Measurements from ENCODE around the gene KHDC4. TPM values are rescaled to one million over a fixed set of nuclear protein-coding genes. Genes with fewer than 3 reads are reported as not detected.

Gene KHDC4
- total and polyA plus RNA-seq, 2 of the 13 experiments (the other 11 are each of a cell fraction or from before 2014, with no cell fraction given), result 33.5 to 92.0 TPM

- TF ChIP-seq MTERF4 (CRISPR knock-in tag; IDR thresholded peaks at IDR 0.05) (no peak), MYC (CRISPR knock-in tag; IDR thresholded peaks at IDR 0.05; ENCODE audit: borderline replicate concordance) (no peak), E2F5 (CRISPR knock-in tag; conservative IDR thresholded peaks at IDR 0.05) (no peak), FOXO1 (CRISPR knock-in tag; IDR thresholded peaks at IDR 0.05) (no peak), ZFP36 (IDR thresholded peaks at IDR 0.05; ENCODE audit: borderline replicate concordance, low read depth, low read length, partially characterized antibody) (no peak), NR2F6 (IDR thresholded peaks at IDR 0.05) (0 out of 2 replicates have a peak, but pooled peaks have one; percentile 9), NR2F6 (CRISPR knock-in tag; IDR thresholded peaks at IDR 0.05) (no peak), ZNF282 (IDR thresholded peaks at IDR 0.05; ENCODE audit: partially characterized antibody) (no peak), NR2C2 (CRISPR knock-in tag; IDR thresholded peaks at IDR 0.05; ENCODE audit: borderline replicate concordance) (0 out of 2 replicates have a peak, but pooled peaks have one; percentile 11), ZIK1 (CRISPR knock-in tag; IDR thresholded peaks at IDR 0.05; ENCODE audit: borderline replicate concordance, low read depth) (no peak), MTF1 (CRISPR knock-in tag; IDR thresholded peaks at IDR 0.05) (no peak)
Observed at GRCh38 chr1:155976913-155977689, 42.9 kb upstream of the KHDC4 start.

More at GRCh38 chr1:155976913-155977689, 42.9 kb upstream of the KHDC4 start:
- Histone ChIP-seq H2AFZ (ENCODE audit: low read length) (no peak overlapping the region), H3K36me3 (replicated peaks in 1 of 2; ENCODE audit: control insufficient read depth in 1 of 2, insufficient read depth in 2 of 2, low read length in 2 of 2) (peaks cover 0 to 3% of the 10 kb centered on the region in 2 experiments; a peak in 2 of 5 replicates), H4K20me1 (ENCODE audit: insufficient read depth, low read length) (0 out of 2 replicates have a peak, but pooled peaks cover 2% of the 10 kb centered on the region), H3K4me3 (replicated peaks in 1 of 3; ENCODE audit: insufficient read depth in 1 of 3, low read depth in 2 of 3, low read length in 3 of 3) (peak overlapping the region; percentile 85 to 92 (median 90)), H3K27ac (ENCODE audit: extremely low read length, insufficient read depth, low read length) (peak overlapping the region; percentile 13), H3K9ac (ENCODE audit: insufficient read depth, low read depth, low read length) (peak overlapping the region; percentile 83), H3K79me2 (ENCODE audit: insufficient read depth, low read length) (peaks cover 49% of the 10 kb centered on the region), H3K4me1 (ENCODE audit: insufficient read depth, low read length) (peaks cover 83% of the 10 kb centered on the region), H3K9me3 (ENCODE audit: low read length) (no peaks in the 10 kb centered on the region), H3K4me2 (ENCODE audit: low read depth, low read length) (peak overlapping the region; percentile 92), H3K27me3 (ENCODE audit: control insufficient read depth in 1 of 2, insufficient read depth in 2 of 2, low read length in 2 of 2) (no peaks in the 10 kb centered on the region; a peak in 1 of 5 replicates)
- peak; percentile 40 for ATAC-seq
- no peak for DNase-seq (ENCODE audit: low spot score)
- intact Hi-C loops (cut with micrococcal nuclease; ENCODE audit: unreplicated experiment) (loop anchor here (5.0 kb wide), 1 partner anchor 35 kb away; the partner anchor contains the start of gene RXFP4), in situ Hi-C loops (cut with HindIII; ENCODE audit: extremely low pct_ligation_motif_present, low pct_unique_long_range_greater_than_20kb) (no loop called here)
- no TSS peak for BruUV-seq (replicated peaks)
- POLR2A ChIA-PET, result interaction anchor here (1.2 to 13.5 kb wide), 6 partner anchors 9 to 153 kb away, joined by 3 to 390 read pairs (median 19); partner anchors contain the start of genes KHDC4 and RXFP4
- FAIRE-seq, result no peak
- 32% methylated on average over 5 of the region's 5 CpGs for WGBS (ENCODE audit: low lambda C conversion rate)
- CTCF ChIA-PET (ENCODE audit: low intra/inter-chr PET ratio, low total read pairs), result no interaction called here
